HEK293 (cell line): ENCODE measurements around the gene C5orf47.
"Not testable (repeated sequence)": the region's sequence is repeated elsewhere in the genome, so short reads cannot be mapped to it uniquely, and the experiment has no call there.

Experiments used
- CTCF ChIA-PET: fragments of 350-600 bp; formaldehyde crosslinking; extraction: SDS; loops from one replicate; lab custom pipeline; 2021; ENCODE audit warnings: antibody characterized with exemption; lab: Yijun Ruan, JAX
- POLR2A ChIA-PET: fragments of 300-600 bp; formaldehyde crosslinking; extraction: SDS; loops from one replicate; lab custom pipeline; 2020; ENCODE audit warnings: antibody characterized with exemption, inconsistent platforms; lab: Yijun Ruan, JAX
- H3K27ac ChIP-seq: fragments of 200-500 bp; sonication (Bioruptor generic); 2 replicates; pipeline ENCODE4 v1.5.1; 2014; ENCODE audit warnings: low read depth, low read length, control low read depth, inconsistent platforms; ENCODE audit errors: extremely low read depth
- H3K36me3 ChIP-seq, 2 experiments: fragments of 200-500 bp in 1 of 2; sonication (Bioruptor generic) in 1 of 2; 1 replicate in 1 of 2; 2 replicates in 1 of 2; pipeline ENCODE4 v1.5.1; 2014 to 2017; ENCODE audit warnings: inconsistent platforms in 2 of 2, low read length in 2 of 2; ENCODE audit not compliant: control insufficient read depth in 2 of 2, insufficient read depth in 1 of 2
- H3K4me1 ChIP-seq: fragments of 200-500 bp; sonication (Bioruptor generic); 2 replicates; pipeline ENCODE4 v1.5.1; 2014; ENCODE audit warnings: mild to moderate bottlenecking, low read length, inconsistent platforms; ENCODE audit not compliant: control insufficient read depth, insufficient read depth
- H3K4me3 ChIP-seq: 2 replicates; pipeline ENCODE4 v1.5.1; 2011; ENCODE audit warnings: low read depth, mild to moderate bottlenecking, control low read depth, low read length, moderate library complexity
- H3K9me3 ChIP-seq: fragments of 200-500 bp; sonication (Bioruptor generic); 2 replicates; pipeline ENCODE4 v1.5.1; 2014; ENCODE audit warnings: low read depth, low read length, inconsistent platforms; ENCODE audit not compliant: control insufficient read depth, insufficient read depth
- EGR2 ChIP-seq: fragments of 450-650 bp; formaldehyde crosslinking; IDR thresholded peaks from 2 replicates; pipeline ENCODE4 v1.5.1; 2016; ENCODE audit warnings: low read depth, missing biosample characterization, missing genetic modification characterization
- PRDM1 ChIP-seq: fragments of 450-650 bp; formaldehyde crosslinking; IDR thresholded peaks from 2 replicates; pipeline ENCODE4; 2016; ENCODE audit warnings: missing biosample characterization, missing genetic modification characterization
- ZFHX2 ChIP-seq: fragments of 450-650 bp; formaldehyde crosslinking; conservative IDR thresholded peaks from 2 replicates; pipeline ENCODE4 v1.5.1; 2016; ENCODE audit warnings: missing biosample characterization, missing genetic modification characterization
- ZNF266 ChIP-seq: fragments of 450-650 bp; formaldehyde crosslinking; IDR thresholded peaks from 2 replicates; pipeline ENCODE4 v1.5.1; 2016; ENCODE audit warnings: missing biosample characterization, missing genetic modification characterization, low read depth
- ZNF529 ChIP-seq: fragments of 450-650 bp; formaldehyde crosslinking; IDR thresholded peaks from 2 replicates; pipeline ENCODE4 v1.5.1; 2017; ENCODE audit warnings: missing genetic modification characterization, missing biosample characterization; ENCODE audit not compliant: insufficient replicate concordance
- ZNF596 ChIP-seq: fragments of 450-650 bp; IDR thresholded peaks from 2 replicates; pipeline ENCODE4 v1.5.0; 2018; ENCODE audit warnings: missing biosample characterization, mild to moderate bottlenecking, missing genetic modification characterization, moderate library complexity
- ZNF654 ChIP-seq: fragments of 450-650 bp; formaldehyde crosslinking; IDR thresholded peaks from 2 replicates; pipeline ENCODE4 v1.5.1; 2016; ENCODE audit warnings: low read depth, missing biosample characterization, missing genetic modification characterization
- ZNF768 ChIP-seq: fragments of 450-650 bp; formaldehyde crosslinking; IDR thresholded peaks from 2 replicates; pipeline ENCODE4 v1.5.1; 2018; ENCODE audit warnings: missing biosample characterization, mild to moderate bottlenecking, missing genetic modification characterization
- ZNF837 ChIP-seq: fragments of 450-650 bp; formaldehyde crosslinking; IDR thresholded peaks from 2 replicates; pipeline ENCODE4 v1.5.1; 2016; ENCODE audit warnings: missing biosample characterization, missing genetic modification characterization
- ZSCAN16 ChIP-seq: fragments of 450-650 bp; formaldehyde crosslinking; IDR thresholded peaks from 2 replicates; pipeline ENCODE4 v1.5.1; 2016; ENCODE audit warnings: missing biosample characterization, missing genetic modification characterization
- TF ChIP-seq, protein P1 (sequence below): fragments of 450-650 bp; formaldehyde crosslinking; optimal IDR thresholded peaks from 2 replicates; pipeline ENCODE3; 2016; ENCODE audit warnings: missing biosample characterization, mild to moderate bottlenecking, missing genetic modification characterization
- TF ChIP-seq, protein P2 (sequence below): fragments of 450-650 bp; formaldehyde crosslinking; IDR thresholded peaks from 2 replicates; pipeline ENCODE4 v1.5.1; 2016; ENCODE audit warnings: missing biosample characterization, missing genetic modification characterization
- TF ChIP-seq, protein P3 (sequence below): fragments of 450-650 bp; formaldehyde crosslinking; IDR thresholded peaks from 2 replicates; pipeline ENCODE4 v1.5.1; 2017; ENCODE audit warnings: missing biosample characterization, missing genetic modification characterization
- TF ChIP-seq, protein P4 (sequence below): fragments of 450-650 bp; formaldehyde crosslinking; IDR thresholded peaks from 2 replicates; pipeline ENCODE4 v1.5.1; 2017; ENCODE audit warnings: missing biosample characterization, missing genetic modification characterization

Gene C5orf47

DNA sequence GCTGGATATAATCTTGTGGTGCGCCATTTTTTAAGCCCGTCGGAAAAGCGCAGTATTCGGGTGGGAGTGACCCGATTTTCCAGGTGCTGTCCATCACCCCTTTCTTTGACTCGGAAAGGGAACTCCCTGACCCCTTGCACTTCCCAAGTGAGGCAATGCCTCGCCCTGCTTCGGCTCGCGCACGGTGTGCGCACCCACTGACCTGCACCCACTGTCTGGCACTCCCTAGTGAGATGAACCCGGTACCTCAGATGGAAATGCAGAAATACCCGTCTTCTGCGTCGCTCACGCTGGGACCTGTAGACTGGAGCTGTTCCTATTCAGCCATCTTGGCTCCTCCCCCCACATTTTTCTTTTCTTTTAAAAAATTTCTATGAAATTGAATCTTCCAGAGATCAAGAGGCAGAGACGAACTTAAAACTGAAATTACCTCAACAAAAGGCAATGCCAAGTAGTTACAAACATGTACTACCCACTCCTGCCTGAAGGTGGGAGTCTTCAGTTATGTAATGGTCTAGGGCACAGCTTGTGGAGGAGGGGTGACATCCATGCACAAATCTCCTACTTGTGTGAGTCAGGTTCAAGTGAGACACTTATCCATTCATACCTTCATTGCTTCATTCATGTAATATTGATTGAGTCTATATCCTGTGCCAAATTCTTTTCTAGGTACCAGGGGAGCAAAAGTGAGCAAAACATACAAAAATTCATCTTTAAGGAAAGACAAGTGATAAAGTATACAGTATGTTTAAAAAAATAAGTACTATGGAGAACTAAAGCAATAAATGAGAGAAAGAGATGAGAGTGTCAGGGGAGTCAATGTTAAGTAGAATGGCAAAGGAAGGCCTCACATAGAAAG is 31.3 kb downstream of the C5orf47 start:
- CTCF ChIA-PET: interaction anchor here (0.6 to 1.2 kb wide), 5 partner anchors 25 to 813 kb away, joined by 3 to 5 read pairs (median 4); partner anchors contain the start of genes BOD1 and NSG2
- not testable (repeated sequence) for H3K27ac ChIP-seq

DNA sequence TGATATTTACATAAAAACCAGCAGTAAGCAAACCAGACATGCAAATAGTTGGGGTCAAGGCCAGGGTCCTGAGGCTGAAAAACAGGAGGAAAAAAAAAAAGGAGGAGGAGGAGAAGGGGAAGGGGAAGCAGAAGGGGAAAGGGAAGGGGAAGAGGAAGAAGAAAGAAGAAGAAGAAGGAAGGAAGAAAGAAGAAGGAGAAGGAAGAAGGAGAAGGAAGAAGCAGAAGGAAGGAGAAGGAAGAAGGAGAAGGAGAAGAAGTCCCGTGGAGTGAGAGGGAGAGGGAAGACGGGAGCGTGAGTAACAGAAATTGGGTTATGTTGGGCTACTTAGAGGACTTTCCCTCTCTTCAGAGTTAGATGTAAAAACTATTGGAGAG is 31.9 kb downstream of the C5orf47 start:
- no peak for TF ChIP-seq ZNF596 (tag by site-specific recombination)
- peak; percentile 37; the same call in 1 of the 2 replicates for TF ChIP-seq PRDM1 (tag by site-specific recombination)
- CTCF ChIA-PET: interaction anchor here (0.9 to 1.2 kb wide), 2 partner anchors 254 to 297 kb away, joined by 4 to 5 read pairs; no protein-coding TSS in a partner anchor

More for the DNA sequence above, 31.3 kb downstream of the C5orf47 start:
- H3K4me3 ChIP-seq, H3K4me1 ChIP-seq, H3K36me3 ChIP-seq, H3K9me3 ChIP-seq, POLR2A ChIA-PET: not testable (repeated sequence)
- TF ChIP-seq, protein P1, sequence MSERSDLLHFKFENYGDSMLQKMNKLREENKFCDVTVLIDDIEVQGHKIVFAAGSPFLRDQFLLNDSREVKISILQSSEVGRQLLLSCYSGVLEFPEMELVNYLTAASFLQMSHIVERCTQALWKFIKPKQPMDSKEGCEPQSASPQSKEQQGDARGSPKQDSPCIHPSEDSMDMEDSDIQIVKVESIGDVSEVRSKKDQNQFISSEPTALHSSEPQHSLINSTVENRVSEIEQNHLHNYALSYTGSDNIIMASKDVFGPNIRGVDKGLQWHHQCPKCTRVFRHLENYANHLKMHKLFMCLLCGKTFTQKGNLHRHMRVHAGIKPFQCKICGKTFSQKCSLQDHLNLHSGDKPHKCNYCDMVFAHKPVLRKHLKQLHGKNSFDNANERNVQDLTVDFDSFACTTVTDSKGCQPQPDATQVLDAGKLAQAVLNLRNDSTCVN (tag by site-specific recombination): peak; percentile 12
- TF ChIP-seq ZNF654 (tag by site-specific recombination): peak; percentile 82

DNA sequence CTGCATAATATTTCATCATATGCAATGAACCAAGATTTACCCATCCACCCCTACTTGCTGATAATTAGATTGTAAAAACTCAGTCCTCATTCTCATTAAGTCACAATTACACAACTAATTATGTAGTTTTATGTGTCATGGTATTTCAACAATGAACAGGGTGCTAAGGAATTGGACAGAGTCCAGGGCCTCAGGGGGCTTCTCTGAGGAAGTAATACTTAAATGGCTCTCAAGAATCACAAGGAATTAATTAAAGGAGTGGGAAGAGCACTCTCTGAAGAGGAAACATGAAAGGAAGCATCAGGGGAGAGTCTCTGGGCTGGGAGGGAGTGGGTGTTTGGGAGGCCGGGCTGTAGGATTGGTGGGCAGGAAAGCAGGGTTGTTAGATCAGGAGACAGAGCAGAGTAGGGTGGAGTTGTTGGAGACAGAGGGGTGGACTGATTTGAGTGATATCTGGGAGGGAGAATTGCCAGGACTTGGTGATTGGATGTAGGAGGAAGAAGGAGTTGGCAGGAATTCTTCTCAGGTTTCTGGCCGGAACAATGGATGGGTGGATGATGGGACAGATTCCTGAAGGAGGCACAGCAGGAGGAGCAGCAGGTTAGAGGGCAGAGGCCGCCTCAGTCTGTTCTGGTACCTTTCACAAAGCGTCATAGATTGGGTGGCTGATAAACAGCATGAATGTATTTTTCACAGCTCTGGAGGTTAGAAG is 33.6 kb downstream of the C5orf47 start:
- no peak for TF ChIP-seq ZNF837
- TF ChIP-seq, protein P2, sequence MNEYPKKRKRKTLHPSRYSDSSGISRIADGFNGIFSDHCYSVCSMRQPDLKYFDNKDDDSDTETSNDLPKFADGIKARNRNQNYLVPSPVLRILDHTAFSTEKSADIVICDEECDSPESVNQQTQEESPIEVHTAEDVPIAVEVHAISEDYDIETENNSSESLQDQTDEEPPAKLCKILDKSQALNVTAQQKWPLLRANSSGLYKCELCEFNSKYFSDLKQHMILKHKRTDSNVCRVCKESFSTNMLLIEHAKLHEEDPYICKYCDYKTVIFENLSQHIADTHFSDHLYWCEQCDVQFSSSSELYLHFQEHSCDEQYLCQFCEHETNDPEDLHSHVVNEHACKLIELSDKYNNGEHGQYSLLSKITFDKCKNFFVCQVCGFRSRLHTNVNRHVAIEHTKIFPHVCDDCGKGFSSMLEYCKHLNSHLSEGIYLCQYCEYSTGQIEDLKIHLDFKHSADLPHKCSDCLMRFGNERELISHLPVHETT (tag by site-specific recombination): no peak
- peak; percentile 98 for TF ChIP-seq EGR2
- no peak for TF ChIP-seq ZNF768
- no peak for TF ChIP-seq ZNF529 (tag by site-specific recombination)
- peak; percentile 93 for TF ChIP-seq ZFHX2 (tag by site-specific recombination)
- TF ChIP-seq, protein P3, sequence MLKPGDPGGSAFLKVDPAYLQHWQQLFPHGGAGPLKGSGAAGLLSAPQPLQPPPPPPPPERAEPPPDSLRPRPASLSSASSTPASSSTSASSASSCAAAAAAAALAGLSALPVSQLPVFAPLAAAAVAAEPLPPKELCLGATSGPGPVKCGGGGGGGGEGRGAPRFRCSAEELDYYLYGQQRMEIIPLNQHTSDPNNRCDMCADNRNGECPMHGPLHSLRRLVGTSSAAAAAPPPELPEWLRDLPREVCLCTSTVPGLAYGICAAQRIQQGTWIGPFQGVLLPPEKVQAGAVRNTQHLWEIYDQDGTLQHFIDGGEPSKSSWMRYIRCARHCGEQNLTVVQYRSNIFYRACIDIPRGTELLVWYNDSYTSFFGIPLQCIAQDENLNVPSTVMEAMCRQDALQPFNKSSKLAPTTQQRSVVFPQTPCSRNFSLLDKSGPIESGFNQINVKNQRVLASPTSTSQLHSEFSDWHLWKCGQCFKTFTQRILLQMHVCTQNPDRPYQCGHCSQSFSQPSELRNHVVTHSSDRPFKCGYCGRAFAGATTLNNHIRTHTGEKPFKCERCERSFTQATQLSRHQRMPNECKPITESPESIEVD: no peak
- TF ChIP-seq, protein P4, sequence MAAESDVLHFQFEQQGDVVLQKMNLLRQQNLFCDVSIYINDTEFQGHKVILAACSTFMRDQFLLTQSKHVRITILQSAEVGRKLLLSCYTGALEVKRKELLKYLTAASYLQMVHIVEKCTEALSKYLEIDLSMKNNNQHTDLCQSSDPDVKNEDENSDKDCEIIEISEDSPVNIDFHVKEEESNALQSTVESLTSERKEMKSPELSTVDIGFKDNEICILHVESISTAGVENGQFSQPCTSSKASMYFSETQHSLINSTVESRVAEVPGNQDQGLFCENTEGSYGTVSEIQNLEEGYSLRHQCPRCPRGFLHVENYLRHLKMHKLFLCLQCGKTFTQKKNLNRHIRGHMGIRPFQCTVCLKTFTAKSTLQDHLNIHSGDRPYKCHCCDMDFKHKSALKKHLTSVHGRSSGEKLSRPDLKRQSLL (tag by site-specific recombination): no peak
- no peak for TF ChIP-seq ZSCAN16 (tag by site-specific recombination)
- no peak for TF ChIP-seq ZNF266 (tag by site-specific recombination)
- Histone ChIP-seq H3K9me3 (no peaks in the 10 kb centered on the region), H3K27ac (no peak overlapping the region), H3K36me3 (no peaks in the 10 kb centered on the region), H3K4me3 (no peak overlapping the region), H3K4me1 (no peaks in the 10 kb centered on the region)
- CTCF ChIA-PET: interaction anchor here (0.7 to 1.2 kb wide), 2 partner anchors 296 to 733 kb away, joined by 3 to 4 read pairs; no protein-coding TSS in a partner anchor
- POLR2A ChIA-PET: no interaction called here

More for the DNA sequence above, 31.9 kb downstream of the C5orf47 start:
- POLR2A ChIA-PET: no interaction called here
- Histone ChIP-seq H3K27ac (no peak overlapping the region), H3K36me3 (no peaks in the 10 kb centered on the region), H3K9me3 (no peaks in the 10 kb centered on the region), H3K4me1 (no peaks in the 10 kb centered on the region), H3K4me3 (no peak overlapping the region)
